Right ventricle myocardium inferior (tissue), 1 donor: Measurements from ENCODE around the gene MFN2. TPM values are rescaled to one million over a fixed set of nuclear protein-coding genes. Genes with fewer than 3 reads are reported as not detected.

Experiments used
- ATAC-seq: fragments of 200-7000 bp; cut with Tn5 transposase; one replicate; pipeline ENCODE4 v1.9.1; 2020; ENCODE audit warnings: mild to moderate bottlenecking, moderate library complexity
- DNase-seq: peaks from one replicate; pipeline ENCODE4 v3.0.0; 2021; ENCODE audit errors: missing footprints
- intact Hi-C: fragments of 100-400 bp; cut with DNase I; formaldehyde crosslinking; loops from one replicate; pipeline ENCODE4 v1.11.0; 2022
- microRNA-seq: library from miRNA; unstranded; fragments of <30 nt; microRNA quantifications from one replicate; pipeline ENCODE4 v1.2.0, GENCODE V29; 2020
- total RNA-seq: library from RNA; stranded (reverse); fragmentation: NEBNext Ultra II Directional; extraction: Animal tissue kit (Norgen Biotek cat#: 25700); gene quantifications from one replicate; pipeline ENCODE4 v1.2.1, GENCODE V29; 2021
- donor health status: DM: no; HTN: yes; CAD: no; lungs with severe emphysema.

MFN2 gene
- total RNA-seq, 1 donor from 2014 or later = 697 TPM

DNA sequence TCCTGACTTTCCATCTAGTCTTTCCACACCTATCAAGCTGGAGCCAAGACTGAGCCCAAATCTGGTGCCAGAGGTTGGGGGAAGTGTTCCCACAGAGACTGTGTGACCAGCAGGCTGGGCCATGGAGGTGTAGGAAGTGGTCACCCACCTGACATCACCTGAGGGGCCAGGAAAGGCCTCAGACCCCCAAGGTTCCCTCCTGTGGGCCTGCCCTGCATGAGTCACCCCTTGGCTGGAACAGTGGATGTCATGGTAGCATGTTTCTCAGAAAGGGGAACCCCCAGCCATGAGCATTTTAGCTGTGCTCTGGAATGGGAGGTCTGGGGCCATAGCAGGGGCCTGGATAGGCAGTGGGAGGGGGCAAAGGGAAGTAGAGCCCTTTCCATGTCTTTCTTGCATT, 77.1 kb downstream of the MFN2 start:
- intact Hi-C loops = no loop called here
- no peak for ATAC-seq

DNA sequence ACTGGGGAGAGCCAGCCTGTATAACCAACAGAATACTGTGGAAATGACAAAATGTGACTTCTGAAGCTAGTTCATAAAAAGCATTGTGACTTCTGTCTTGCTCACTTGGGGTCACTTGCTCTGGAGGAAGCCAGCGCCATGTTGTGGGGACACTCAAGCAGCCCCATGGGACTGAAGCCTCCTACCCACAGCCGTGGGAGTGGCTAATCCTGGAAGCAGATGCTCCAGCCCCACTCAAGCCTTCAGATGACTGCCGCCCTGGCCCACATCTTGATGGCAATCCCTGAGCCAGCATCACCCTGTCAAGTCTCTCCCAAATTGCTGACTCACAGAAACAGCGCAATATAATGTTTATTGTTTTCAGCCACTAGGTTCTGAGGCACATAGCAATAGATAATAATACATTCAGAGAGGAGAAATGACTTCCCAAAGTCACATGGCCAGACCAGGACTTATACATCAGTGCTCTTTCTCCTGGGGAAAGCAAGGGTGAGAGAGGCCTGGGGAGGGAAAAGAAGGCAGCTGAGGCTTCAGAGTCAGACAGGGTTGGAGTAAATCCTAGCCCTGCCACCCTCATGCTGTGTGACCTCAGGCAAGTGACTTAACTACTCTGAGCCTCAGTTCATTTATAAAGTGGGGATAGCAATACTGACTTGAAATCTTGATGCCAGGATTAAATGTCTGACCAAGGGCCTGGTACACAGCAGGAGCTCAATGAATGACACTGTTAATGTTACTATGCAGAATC, 77.9 kb downstream of the MFN2 start:
- no peak for DNase-seq
- intact Hi-C loops = no loop called here
- no peak for ATAC-seq

More for the DNA sequence above, 77.1 kb downstream of the MFN2 start:
- DNase-seq = no peak

DNA sequence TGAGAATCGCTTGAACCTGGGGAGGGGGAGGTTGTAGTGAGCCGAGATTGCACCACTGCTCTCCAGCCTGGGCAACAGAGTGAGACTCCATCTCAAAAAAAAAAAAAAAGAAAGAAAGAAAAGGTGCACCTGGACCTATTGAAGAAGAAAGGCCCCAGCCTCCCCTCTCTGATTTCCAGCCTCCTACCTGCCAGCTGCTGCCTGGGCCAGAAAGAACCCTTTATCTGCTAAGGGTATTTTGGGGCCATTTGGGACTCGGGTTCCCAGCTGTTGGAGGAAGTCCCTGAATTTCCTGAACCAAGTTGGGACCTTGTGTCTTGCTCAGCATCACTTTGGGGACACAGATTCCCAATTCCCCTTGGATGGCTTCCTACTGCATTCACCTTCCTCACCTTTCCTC, 79.0 kb downstream of the MFN2 start:
- DNase-seq (no peak), ATAC-seq (no peak)
- intact Hi-C loops = no loop called here

DNA sequence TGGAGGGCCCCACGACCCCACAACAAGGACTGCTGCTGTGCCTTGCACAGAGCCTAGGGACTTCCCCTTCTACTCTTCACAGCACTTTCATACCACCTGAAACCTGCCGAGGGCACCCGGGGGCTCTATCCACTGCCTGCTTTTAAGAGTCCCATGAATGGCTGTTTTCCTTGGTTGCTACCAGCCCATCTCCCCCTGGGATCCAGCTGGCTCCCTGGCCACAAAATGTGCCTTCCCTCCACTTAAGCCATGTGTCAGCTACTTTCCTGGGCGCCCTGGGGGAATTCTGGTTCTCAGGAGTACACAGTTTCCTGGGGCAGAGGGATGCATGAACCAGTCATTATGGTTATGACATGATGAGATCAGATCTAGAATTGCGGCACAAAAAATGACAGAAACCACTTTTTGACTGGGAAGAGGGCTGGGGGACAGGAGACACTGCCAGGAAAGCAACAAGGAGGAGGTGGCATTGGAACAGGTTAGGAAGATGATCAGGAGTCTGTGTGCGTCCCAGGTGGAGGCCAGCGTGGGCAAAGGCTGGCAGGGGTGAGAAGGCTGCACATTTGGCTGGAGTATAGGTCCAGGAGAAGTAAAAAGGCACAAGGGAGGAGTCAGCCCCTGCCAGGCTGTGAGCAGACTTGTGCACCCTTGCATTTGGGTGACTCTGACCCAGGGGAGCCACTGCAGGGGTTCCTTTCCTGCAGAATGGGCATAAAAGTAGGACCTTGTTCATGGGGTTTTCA, 79.6 kb downstream of the MFN2 start:
- intact Hi-C loops = no loop called here
- ATAC-seq = no peak
- DNase-seq = no peak

DNA sequence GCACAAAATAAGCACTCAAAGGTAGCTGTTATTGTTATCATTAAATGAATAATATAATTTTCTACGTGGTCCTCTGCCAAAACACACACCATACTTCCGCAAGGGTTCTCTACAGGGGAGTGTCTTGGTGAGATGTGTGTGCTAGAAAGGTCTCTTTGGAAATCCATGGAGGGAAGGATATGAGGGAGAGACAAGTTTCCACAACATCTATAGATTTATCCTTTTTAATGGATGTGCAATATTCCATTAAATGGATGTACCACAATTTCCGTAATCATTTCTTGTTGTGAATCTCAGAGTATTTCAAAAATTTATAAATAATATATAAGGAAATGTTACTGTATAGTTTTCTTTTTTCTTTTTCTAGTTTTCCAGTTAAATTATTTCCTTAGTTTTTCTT, 80.3 kb downstream of the MFN2 start:
- intact Hi-C loops = no loop called here
- no peak for DNase-seq

More for the DNA sequence above, 80.3 kb downstream of the MFN2 start:
- no peak for ATAC-seq

Small RNAs within 50 kb of the gene (microRNA-seq; reads per million reads assigned to microRNA genes)
- gene MIR6729 = not detected

Other genes with a start within 250 kb of the MFN2 start
- 18.3 TPM for gene AGTRAP, start 244.3 kb upstream of the MFN2 start, total RNA-seq
- 5.0 TPM for gene C1orf167, start 218.3 kb upstream of the MFN2 start, total RNA-seq
- 34.1 TPM for gene MTHFR, start 174.5 kb upstream of the MFN2 start, total RNA-seq
- 15.7 TPM for gene CLCN6, start 174.3 kb upstream of the MFN2 start, total RNA-seq
- 8.2 TPM for gene NPPA, start 132.7 kb upstream of the MFN2 start, total RNA-seq
- 5.1 TPM for gene NPPB, start 121.5 kb upstream of the MFN2 start, total RNA-seq
- 32.5 TPM for gene KIAA2013, start 54.0 kb upstream of the MFN2 start, total RNA-seq
- gene PLOD1, start 45.7 kb upstream of the MFN2 start, total RNA-seq = 70.4 TPM
- gene MIIP, start 39.1 kb downstream of the MFN2 start, total RNA-seq = 12.3 TPM
- gene TNFRSF8, start 82.9 kb downstream of the MFN2 start, total RNA-seq = 0.92 TPM
- gene TNFRSF1B, start 186.5 kb downstream of the MFN2 start, total RNA-seq = 19.0 TPM
- 105 TPM for gene VPS13D, start 249.6 kb downstream of the MFN2 start, total RNA-seq